ENCODE data around the gene NKD1. TPM values are rescaled to one million over a fixed set of nuclear protein-coding genes. Genes with fewer than 3 reads are reported as not detected.
"Not testable (repeated sequence)": the region's sequence is repeated elsewhere in the genome, so short reads cannot be mapped to it uniquely, and the experiment has no call there.

The NKD1 gene
- total RNA-seq, 3 donors from 2014 or later: 1.3 to 5.0 (median 4.6) TPM

DNA sequence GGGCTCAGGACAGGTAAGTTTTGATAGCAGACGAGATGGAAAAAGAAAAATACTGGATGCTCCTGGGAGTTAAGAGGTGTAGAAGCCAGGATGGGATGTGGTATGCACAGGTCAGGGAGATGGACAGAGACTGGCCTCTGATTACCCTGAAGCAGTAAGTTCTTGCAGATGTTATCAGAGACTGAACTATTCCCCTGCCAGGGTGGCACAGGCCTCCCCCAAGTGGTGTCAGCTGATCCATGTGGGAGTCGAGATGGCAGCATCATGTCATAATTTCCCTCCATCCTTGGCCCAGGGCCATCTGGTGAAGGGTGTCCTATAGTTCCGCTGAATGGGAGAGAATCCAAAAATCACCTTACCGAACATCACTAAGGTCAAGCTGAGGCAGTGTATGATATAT, 14.1 kb upstream of the NKD1 start:
- no peaks in the 10 kb centered on the region for H3K27me3 ChIP-seq
- peaks cover 0 to 1% of the 10 kb centered on the region in 2 donors for H3K9me3 ChIP-seq
- intact Hi-C loops (cut with DNase I; ENCODE audit: low total_unique reads): no loop called here
- no peak overlapping the region for H3K4me3 ChIP-seq
- TF ChIP-seq POLR2A (IDR thresholded peaks at IDR 0.05): no peak
- TF ChIP-seq CTCF (IDR thresholded peaks at IDR 0.05): no peak
- TF ChIP-seq POLR2AphosphoS5 (IDR thresholded peaks at IDR 0.05): no peak
- no peaks in the 10 kb centered on the region for H3K4me1 ChIP-seq
- no peak overlapping the region for H3K27ac ChIP-seq
- DNase-seq (ENCODE audit: low spot score in 2 of 2): peak in 1 of 2 donors; percentile 12
- H3K36me3 ChIP-seq: no peaks in the 10 kb centered on the region

DNA sequence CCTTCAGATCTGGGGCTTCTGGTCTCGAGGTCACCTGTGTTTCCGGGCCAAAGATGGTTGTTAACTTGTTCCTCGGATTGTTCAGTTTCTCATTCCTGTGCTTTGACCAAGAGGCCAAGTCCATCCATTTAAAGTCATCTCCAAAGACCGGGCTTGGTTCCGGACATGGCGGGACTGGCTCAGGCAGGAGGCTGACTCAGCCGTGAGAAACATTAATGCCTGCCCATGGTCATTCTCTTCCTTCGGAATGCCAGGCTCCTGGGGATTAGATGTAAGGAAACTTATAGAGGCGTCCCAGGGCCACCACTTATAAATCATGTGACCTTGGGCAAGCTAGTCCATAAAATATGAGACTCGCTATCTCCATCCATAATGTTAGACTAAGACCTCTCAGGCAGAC, 13.6 kb upstream of the NKD1 start:
- no peaks in the 10 kb centered on the region for H3K9me3 ChIP-seq
- DNase-seq (ENCODE audit: low spot score in 2 of 2): peak in 1 of 2 donors; percentile 6
- intact Hi-C loops (cut with DNase I; ENCODE audit: low total_unique reads): no loop called here
- H3K36me3 ChIP-seq: no peaks in the 10 kb centered on the region
- TF ChIP-seq CTCF (IDR thresholded peaks at IDR 0.05) (no peak), POLR2AphosphoS5 (IDR thresholded peaks at IDR 0.05) (no peak), POLR2A (IDR thresholded peaks at IDR 0.05) (no peak)
- H3K4me3 ChIP-seq: no peak overlapping the region
- no peaks in the 10 kb centered on the region for H3K4me1 ChIP-seq
- H3K27ac ChIP-seq: no peak overlapping the region
- no peaks in the 10 kb centered on the region for H3K27me3 ChIP-seq

GRCh38 chr16:50534958-50535357, 13.2 kb upstream of the NKD1 start:
- DNase-seq (ENCODE audit: low spot score in 2 of 2): no peak
- Histone ChIP-seq H3K4me3 (no peak overlapping the region), H3K27me3 (no peaks in the 10 kb centered on the region), H3K9me3 (no peaks in the 10 kb centered on the region), H3K4me1 (no peaks in the 10 kb centered on the region), H3K36me3 (no peaks in the 10 kb centered on the region), H3K27ac (no peak overlapping the region)
- TF ChIP-seq POLR2AphosphoS5 (IDR thresholded peaks at IDR 0.05) (no peak), POLR2A (IDR thresholded peaks at IDR 0.05) (no peak), CTCF (IDR thresholded peaks at IDR 0.05) (no peak)
- intact Hi-C loops (cut with DNase I; ENCODE audit: low total_unique reads): no loop called here

- Histone ChIP-seq H3K36me3 (no peaks in the 10 kb centered on the region), H3K4me1 (no peaks in the 10 kb centered on the region), H3K4me3 (no peak overlapping the region), H3K9me3 (no peaks in the 10 kb centered on the region), H3K27ac (no peak overlapping the region), H3K27me3 (no peaks in the 10 kb centered on the region)
- no peak for TF ChIP-seq CTCF (IDR thresholded peaks at IDR 0.05)
- no peak for TF ChIP-seq POLR2AphosphoS5 (IDR thresholded peaks at IDR 0.05)
- no peak for TF ChIP-seq POLR2A (IDR thresholded peaks at IDR 0.05)
- intact Hi-C loops (cut with DNase I; ENCODE audit: low total_unique reads): no loop called here
- peak in 1 of 2 donors; percentile 3 for DNase-seq (ENCODE audit: low spot score in 2 of 2)
These were observed 12.5 kb upstream of the NKD1 start for GRCh38 chr16:50535506-50536257.

DNA sequence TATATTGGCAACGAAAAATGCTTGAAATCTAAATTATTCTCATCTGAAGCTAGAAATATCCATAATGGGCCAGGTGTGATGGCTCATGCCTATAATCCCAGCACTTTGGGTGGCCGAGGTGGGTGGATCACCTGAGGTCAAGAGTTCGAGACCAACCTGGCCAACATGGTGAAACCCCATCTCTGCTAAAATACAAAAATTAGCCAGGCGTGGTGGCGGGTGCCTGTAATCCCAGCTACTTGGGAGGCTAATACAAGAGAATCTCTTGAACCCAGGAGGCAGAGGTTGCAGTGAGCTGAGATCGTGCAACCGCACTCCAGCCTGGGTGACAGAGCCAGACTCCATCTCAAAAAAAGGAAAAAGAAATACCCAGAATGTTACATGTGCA, 11.9 kb upstream of the NKD1 start:
- H3K27ac ChIP-seq; intact Hi-C loops (cut with DNase I; ENCODE audit: low total_unique reads); H3K27me3 ChIP-seq; H3K9me3 ChIP-seq; H3K4me3 ChIP-seq; H3K36me3 ChIP-seq; DNase-seq (ENCODE audit: low spot score in 2 of 2); H3K4me1 ChIP-seq: not testable (repeated sequence)

Data from breast epithelium (tissue), 4 donors.